ENCODE results near the gene TAGLN3. TPM values are rescaled to one million over a fixed set of nuclear protein-coding genes. Genes with fewer than 3 reads are reported as not detected.

The TAGLN3 gene
- total RNA-seq, 2 experiments from 2014 or later, result 3.2 to 3.5 TPM

GRCh38 chr3:112000367-112000771 lies 1.6 kb downstream of the TAGLN3 start:
- intact Hi-C loops (cut with DNase I, micrococcal nuclease), result no loop called here
- no peak for DNase-seq
- Mint-ChIP-seq H3K4me1 (peaks cover 62% of the 10 kb centered on the region), H3K4me3 (no peak overlapping the region), H3K27ac (no peak overlapping the region), H3K9me3 (ENCODE audit: low read depth) (no peaks in the 10 kb centered on the region), H3K36me3 (ENCODE audit: low read depth) (peaks cover 2% of the 10 kb centered on the region), H3K27me3 (no peaks in the 10 kb centered on the region)
- no peak for ATAC-seq
- CTCF ChIA-PET, result interaction anchor here (1.0 to 21.0 kb wide), 5 partner anchors 5 to 283 kb away, joined by 3 to 515 read pairs (median 8); partner anchors contain the start of genes ABHD10 and TAGLN3
- POLR2A ChIA-PET, result no interaction called here

- Mint-ChIP-seq H3K36me3 (ENCODE audit: low read depth) (peaks cover 3% of the 10 kb centered on the region), H3K27ac (no peak overlapping the region), H3K9me3 (ENCODE audit: low read depth) (no peaks in the 10 kb centered on the region), H3K4me1 (peaks cover 62% of the 10 kb centered on the region), H3K27me3 (no peaks in the 10 kb centered on the region), H3K4me3 (no peak overlapping the region)
- ChIA-PET POLR2A (no interaction called here), CTCF (interaction anchor here (0.6 to 21.0 kb wide), 6 partner anchors 6 to 409 kb away, joined by 3 to 515 read pairs (median 7); partner anchors contain the start of genes ABHD10 and TAGLN3)
- ATAC-seq (no peak), DNase-seq (no peak)
- intact Hi-C loops (cut with DNase I, micrococcal nuclease), result no loop called here
These were observed 2.2 kb downstream of the TAGLN3 start for GRCh38 chr3:112000966-112001365.

- intact Hi-C loops (cut with DNase I, micrococcal nuclease), result no loop called here
- no peak overlapping the region for H3K4me3 Mint-ChIP-seq
- no peaks in the 10 kb centered on the region for H3K9me3 Mint-ChIP-seq (ENCODE audit: low read depth)
- peak; percentile 40 for DNase-seq
- ChIA-PET CTCF (interaction anchor here (0.6 to 21.0 kb wide), 8 partner anchors 6 to 409 kb away, joined by 3 to 515 read pairs (median 6); partner anchors contain the start of genes ABHD10 and TAGLN3), POLR2A (interaction anchor here (0.6 kb wide), 1 partner anchor 331 kb away, joined by 5 read pairs; the partner anchor contains the start of gene CD200)
- H3K27ac Mint-ChIP-seq, result peak overlapping the region; percentile 79
- H3K36me3 Mint-ChIP-seq (ENCODE audit: low read depth), result peaks cover 3% of the 10 kb centered on the region
- H3K27me3 Mint-ChIP-seq, result no peaks in the 10 kb centered on the region
- ATAC-seq, result peak; percentile 48
- peaks cover 62% of the 10 kb centered on the region for H3K4me1 Mint-ChIP-seq
These were observed 2.8 kb downstream of the TAGLN3 start for GRCh38 chr3:112001526-112001925.

GRCh38 chr3:112002096-112002971 lies 3.6 kb downstream of the TAGLN3 start:
- ChIA-PET CTCF (interaction anchor here (0.6 to 21.0 kb wide), 10 partner anchors 7 to 408 kb away, joined by 3 to 515 read pairs (median 4); partner anchors contain the start of genes ABHD10 and TAGLN3), POLR2A (interaction anchor here (0.6 to 0.7 kb wide), 2 partner anchors 16 to 331 kb away, joined by 3 to 5 read pairs; partner anchors contain the start of gene CD200)
- no peaks in the 10 kb centered on the region for H3K9me3 Mint-ChIP-seq (ENCODE audit: low read depth)
- DNase-seq (peak; percentile 73), ATAC-seq (peak; percentile 87)
- peaks cover 62% of the 10 kb centered on the region for H3K4me1 Mint-ChIP-seq
- H3K4me3 Mint-ChIP-seq, result peak overlapping the region; percentile 33
- H3K27me3 Mint-ChIP-seq, result no peaks in the 10 kb centered on the region
- peak overlapping the region; percentile 79 for H3K27ac Mint-ChIP-seq
- peaks cover 3% of the 10 kb centered on the region for H3K36me3 Mint-ChIP-seq (ENCODE audit: low read depth)
- intact Hi-C loops (cut with DNase I, micrococcal nuclease), result loop anchor here (1.0 kb wide), 2 partner anchors 11 to 23 kb away; partner anchors contain the start of gene ABHD10 (in 2 of the 2)

- ChIA-PET CTCF (interaction anchor here (0.9 to 21.0 kb wide), 6 partner anchors 7 to 334 kb away, joined by 3 to 515 read pairs (median 8); partner anchors contain the start of genes ABHD10 and TAGLN3), POLR2A (interaction anchor here (0.6 to 1.1 kb wide), 3 partner anchors 9 to 25 kb away, joined by 3 to 4 read pairs (median 3); partner anchors contain the start of gene ABHD10)
- DNase-seq (no peak), ATAC-seq (no peak)
- no peaks in the 10 kb centered on the region for H3K9me3 Mint-ChIP-seq (ENCODE audit: low read depth)
- H3K27ac Mint-ChIP-seq, result peak overlapping the region; percentile 79
- intact Hi-C loops (cut with DNase I, micrococcal nuclease), result no loop called here
- peaks cover 60% of the 10 kb centered on the region for H3K4me1 Mint-ChIP-seq
- peaks cover 3% of the 10 kb centered on the region for H3K36me3 Mint-ChIP-seq (ENCODE audit: low read depth)
- H3K27me3 Mint-ChIP-seq, result no peaks in the 10 kb centered on the region
- peak overlapping the region; percentile 33 for H3K4me3 Mint-ChIP-seq
These were observed 4.8 kb downstream of the TAGLN3 start for GRCh38 chr3:112003321-112004080.

- ChIA-PET POLR2A (interaction anchor here (1.1 kb wide), 1 partner anchor 26 kb away, joined by 4 read pairs; the partner anchor contains the start of gene ABHD10), CTCF (interaction anchor here (0.9 to 21.0 kb wide), 5 partner anchors 6 to 39 kb away, joined by 3 to 515 read pairs (median 10); partner anchors contain the start of gene TAGLN3)
- DNase-seq, result peak; percentile 32
- peak overlapping the region; percentile 5 for H3K27ac Mint-ChIP-seq
- H3K4me1 Mint-ChIP-seq, result peaks cover 55% of the 10 kb centered on the region
- no peak for ATAC-seq
- no peaks in the 10 kb centered on the region for H3K27me3 Mint-ChIP-seq
- no peaks in the 10 kb centered on the region for H3K9me3 Mint-ChIP-seq (ENCODE audit: low read depth)
- peaks cover 3% of the 10 kb centered on the region for H3K36me3 Mint-ChIP-seq (ENCODE audit: low read depth)
- H3K4me3 Mint-ChIP-seq, result no peak overlapping the region
- intact Hi-C loops (cut with DNase I, micrococcal nuclease), result no loop called here
These were observed 5.5 kb downstream of the TAGLN3 start for GRCh38 chr3:112004187-112004586.

- DNase-seq (no peak), ATAC-seq (no peak)
- no peaks in the 10 kb centered on the region for H3K27me3 Mint-ChIP-seq
- peaks cover 53% of the 10 kb centered on the region for H3K4me1 Mint-ChIP-seq
- ChIA-PET CTCF (interaction anchor here (0.9 to 21.0 kb wide), 5 partner anchors 6 to 39 kb away, joined by 3 to 515 read pairs (median 10); partner anchors contain the start of gene TAGLN3), POLR2A (no interaction called here)
- intact Hi-C loops (cut with DNase I, micrococcal nuclease), result no loop called here
- no peak overlapping the region for H3K4me3 Mint-ChIP-seq
- H3K9me3 Mint-ChIP-seq (ENCODE audit: low read depth), result no peaks in the 10 kb centered on the region
- H3K27ac Mint-ChIP-seq, result peak overlapping the region; percentile 74
- H3K36me3 Mint-ChIP-seq (ENCODE audit: low read depth), result peaks cover 3% of the 10 kb centered on the region
These were observed 5.9 kb downstream of the TAGLN3 start for GRCh38 chr3:112004669-112005068.

GRCh38 chr3:112005091-112005672 lies 6.5 kb downstream of the TAGLN3 start:
- Mint-ChIP-seq H3K9me3 (ENCODE audit: low read depth) (no peaks in the 10 kb centered on the region), H3K27me3 (no peaks in the 10 kb centered on the region), H3K4me1 (peaks cover 51% of the 10 kb centered on the region), H3K4me3 (no peak overlapping the region), H3K27ac (peak overlapping the region; percentile 74), H3K36me3 (ENCODE audit: low read depth) (peaks cover 3% of the 10 kb centered on the region)
- ChIA-PET CTCF (interaction anchor here (1.1 to 21.0 kb wide), 4 partner anchors 5 to 110 kb away, joined by 6 to 515 read pairs (median 262); partner anchors contain the start of gene TAGLN3), POLR2A (no interaction called here)
- intact Hi-C loops (cut with DNase I, micrococcal nuclease), result no loop called here
- ATAC-seq (peak; percentile 10), DNase-seq (no peak)

- Mint-ChIP-seq H3K27me3 (no peaks in the 10 kb centered on the region), H3K4me3 (no peak overlapping the region), H3K4me1 (peaks cover 30% of the 10 kb centered on the region), H3K9me3 (ENCODE audit: low read depth) (no peaks in the 10 kb centered on the region), H3K36me3 (ENCODE audit: low read depth) (peaks cover 3% of the 10 kb centered on the region), H3K27ac (no peak overlapping the region)
- ChIA-PET POLR2A (interaction anchor here (1.0 kb wide), 1 partner anchor 14 kb away, joined by 3 read pairs; no protein-coding TSS in a partner anchor), CTCF (interaction anchor here (0.7 to 20.3 kb wide), 9 partner anchors 8 to 293 kb away, joined by 3 to 515 read pairs (median 4); partner anchors contain the start of genes ABHD10 and TAGLN3)
- DNase-seq (no peak), ATAC-seq (no peak)
- intact Hi-C loops (cut with DNase I, micrococcal nuclease), result no loop called here
These were observed 8.9 kb downstream of the TAGLN3 start for GRCh38 chr3:112007633-112008032.

GRCh38 chr3:112009670-112010069 lies 10.9 kb downstream of the TAGLN3 start:
- Mint-ChIP-seq H3K4me1 (peaks cover 25% of the 10 kb centered on the region), H3K9me3 (ENCODE audit: low read depth) (no peaks in the 10 kb centered on the region), H3K4me3 (no peak overlapping the region), H3K27ac (no peak overlapping the region), H3K36me3 (ENCODE audit: low read depth) (peaks cover 3% of the 10 kb centered on the region), H3K27me3 (no peaks in the 10 kb centered on the region)
- DNase-seq (no peak), ATAC-seq (no peak)
- intact Hi-C loops (cut with DNase I, micrococcal nuclease), result loop anchor here in 1 of 2 experiments (10.0 kb wide), 1 partner anchor 115 kb away; no protein-coding TSS in a partner anchor
- ChIA-PET CTCF (interaction anchor here (20.3 kb wide), 1 partner anchor 14 kb away, joined by 515 read pairs; the partner anchor contains the start of gene TAGLN3), POLR2A (no interaction called here)
